CD4-positive, alpha-beta T cell treated with Interleukin-15 for 1 hour (primary cell): ENCODE measurements around the gene TMEM37.

Experiments
- DNase-seq: peaks from one replicate; pipeline ENCODE4 v3.0.0-alpha.2; 2020

TMEM37 gene

DNA sequence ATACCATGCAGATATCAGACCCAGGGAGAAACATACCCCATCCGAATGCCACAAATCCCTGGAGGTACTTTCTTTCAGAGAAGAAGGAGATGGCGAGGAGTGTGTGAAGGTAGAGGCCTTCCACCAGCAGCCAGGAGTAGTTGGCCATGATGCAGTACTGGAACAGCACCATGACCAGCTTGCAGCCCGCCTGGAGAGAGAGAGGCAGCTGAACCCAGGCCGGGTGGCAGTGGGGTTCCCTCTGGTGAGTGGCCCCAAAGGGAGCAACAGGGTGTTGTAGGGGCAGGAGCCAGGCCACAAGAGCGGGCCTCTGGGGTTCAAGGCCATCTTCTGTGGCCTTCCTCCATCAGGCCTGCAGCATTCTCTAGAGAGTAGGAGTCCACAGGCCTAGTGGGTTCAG is 30.2 kb downstream of the TMEM37 start:
- DNase-seq = no peak

DNA sequence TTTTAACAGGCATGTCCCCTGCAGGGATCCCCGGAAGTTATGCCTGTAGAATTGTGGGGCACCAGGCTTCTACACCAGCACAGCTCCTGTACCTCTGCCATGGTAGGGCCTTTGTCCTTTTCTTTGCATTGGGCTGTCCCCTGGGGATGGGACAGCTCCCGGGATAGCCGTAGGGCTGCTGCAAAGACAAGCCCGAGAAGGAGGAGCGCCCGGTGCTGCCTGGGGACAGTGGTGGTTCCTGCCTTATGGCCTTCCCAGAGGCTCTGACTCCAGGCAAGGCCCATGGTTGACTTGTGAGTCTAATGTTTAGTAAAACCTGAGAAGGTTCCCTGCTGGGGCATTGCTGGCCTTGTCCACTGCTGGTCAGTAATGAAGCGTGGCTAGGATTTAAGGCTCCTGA is 30.9 kb downstream of the TMEM37 start:
- no peak for DNase-seq

DNA sequence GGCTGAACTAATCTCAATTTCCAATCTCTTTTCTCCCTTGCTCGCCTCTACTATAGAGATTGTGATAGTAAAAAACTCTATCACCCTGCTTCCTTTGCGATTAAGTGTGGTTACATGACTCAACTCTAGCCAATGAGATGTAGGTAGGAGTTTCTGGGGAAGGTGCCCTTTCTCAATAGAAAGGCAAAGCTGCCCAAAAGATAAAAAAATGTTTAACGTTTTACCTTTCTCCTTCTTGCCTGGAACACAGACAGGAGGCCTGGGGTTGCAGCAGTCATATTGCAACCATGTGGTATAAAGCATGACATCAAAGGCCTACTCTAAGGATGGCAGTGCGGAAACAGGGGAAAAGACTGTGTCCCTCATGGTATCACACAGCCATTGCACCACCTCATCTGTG is 31.5 kb downstream of the TMEM37 start:
- DNase-seq = no peak

DNA sequence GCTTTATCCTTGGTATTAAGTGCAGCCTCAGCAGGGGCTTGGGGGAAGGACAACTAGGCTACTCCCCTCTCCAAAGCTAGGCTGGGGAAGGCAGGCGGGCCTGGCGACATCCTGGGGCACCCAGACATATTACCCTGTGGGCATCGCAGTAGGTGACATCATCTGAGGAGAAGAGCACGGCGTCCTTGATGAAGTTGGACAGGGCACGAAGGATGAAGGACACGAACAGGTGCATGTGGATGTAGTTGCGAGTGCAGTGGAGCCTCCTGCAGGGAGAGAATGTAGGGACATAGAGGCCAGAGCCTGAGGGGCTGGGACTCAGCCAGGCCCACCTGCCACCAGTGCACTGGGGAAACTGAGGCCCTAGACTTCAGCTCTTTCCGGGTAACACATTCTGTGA is 32.3 kb downstream of the TMEM37 start:
- no peak for DNase-seq

DNA sequence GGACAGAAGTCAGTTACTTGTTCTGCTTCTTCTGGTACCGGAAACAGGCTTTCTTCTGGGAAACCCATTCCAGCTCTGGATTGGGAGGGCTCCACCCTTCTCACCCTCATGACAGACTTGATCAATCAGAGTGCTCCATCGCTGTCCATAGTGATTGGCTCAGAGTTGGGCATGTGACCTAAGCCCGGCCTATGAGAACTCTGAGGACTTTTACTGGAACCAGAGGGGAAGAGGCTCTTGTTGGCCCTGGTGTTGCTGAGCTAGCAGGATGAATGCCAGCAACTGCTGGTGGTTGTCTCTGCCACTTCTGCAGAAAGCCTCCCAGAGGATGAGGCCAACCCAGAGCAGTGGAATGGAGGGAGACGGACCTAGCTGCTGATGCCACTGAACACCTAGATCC is 33.3 kb downstream of the TMEM37 start:
- no peak for DNase-seq

- DNase-seq = no peak
Measured at GRCh38 chr2:119465687-119466086, 34.0 kb downstream of the TMEM37 start.

GRCh38 chr2:119466373-119466772 is 34.7 kb downstream of the TMEM37 start:
- no peak for DNase-seq

DNA sequence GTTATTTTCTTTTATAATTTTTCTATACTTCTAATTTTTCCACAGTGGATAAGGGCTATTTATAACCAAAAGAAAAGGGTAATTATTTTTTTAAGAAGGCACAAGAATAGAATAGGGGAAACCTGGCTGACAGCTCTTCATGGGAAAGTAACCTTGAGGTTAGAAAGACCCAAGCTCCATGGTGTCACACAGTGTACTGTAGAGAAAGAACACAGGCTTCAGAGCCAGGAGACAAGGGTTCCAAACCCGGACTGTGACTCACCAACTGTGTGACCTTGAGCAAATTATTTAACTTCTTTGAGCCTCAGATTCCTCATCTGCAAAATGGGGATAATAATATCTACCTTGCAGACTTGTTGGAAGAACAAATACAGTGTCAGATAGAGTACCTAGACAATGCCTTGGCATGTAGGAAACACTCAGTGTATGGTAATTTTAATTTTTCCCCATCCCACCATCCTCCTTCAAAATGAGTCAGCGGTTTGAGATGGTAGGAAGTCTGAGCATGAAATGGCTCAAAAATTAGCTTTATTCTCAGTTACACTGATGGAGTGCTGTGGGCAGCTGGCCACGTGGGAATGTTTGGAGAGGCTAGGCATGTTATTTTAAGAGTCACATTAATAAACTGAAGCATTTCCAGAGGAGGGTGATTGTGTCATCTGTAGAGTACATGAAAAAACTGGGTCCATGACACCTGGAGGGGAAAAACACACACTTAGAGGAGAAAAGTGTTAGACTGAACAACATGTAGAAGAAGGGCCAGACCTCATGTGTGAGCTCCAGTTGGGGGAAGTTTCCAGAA is 36.7 kb downstream of the TMEM37 start:
- DNase-seq = no peak

GRCh38 chr2:119469131-119469530 is 37.5 kb downstream of the TMEM37 start:
- DNase-seq = no peak

DNA sequence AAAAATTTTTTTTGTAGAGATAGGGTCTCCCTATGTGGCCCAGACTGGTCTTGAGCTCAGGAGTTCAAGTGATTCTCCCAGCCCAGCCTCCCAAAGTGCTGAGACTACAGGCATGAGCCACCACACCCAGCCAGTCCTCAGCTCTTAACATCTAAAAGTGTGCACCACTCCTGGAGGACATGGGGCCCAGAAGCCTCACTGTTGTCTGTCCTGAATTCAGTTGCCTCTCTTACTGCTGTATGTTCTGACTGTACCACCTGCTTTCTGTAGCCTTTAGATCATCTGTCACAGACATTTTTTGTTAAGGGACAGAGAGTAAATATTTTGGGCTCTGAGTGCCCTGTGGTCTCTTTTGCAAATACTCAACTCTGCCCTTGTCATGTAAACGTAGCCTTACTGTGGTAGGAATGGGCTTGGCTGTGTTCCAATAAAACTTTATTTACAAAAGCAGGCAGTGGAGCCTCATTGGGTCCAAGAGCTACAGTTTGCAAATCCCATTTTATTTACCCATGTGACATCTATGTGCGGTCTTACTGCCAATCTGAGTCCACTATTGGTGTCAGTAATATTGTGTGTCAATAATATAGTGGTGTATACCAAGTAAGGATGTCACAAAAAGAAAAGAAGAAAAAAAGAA is 38.1 kb downstream of the TMEM37 start:
- DNase-seq = no peak

- DNase-seq = no peak
Measured at GRCh38 chr2:119472749-119473148, 41.1 kb downstream of the TMEM37 start.

- DNase-seq = no peak
Measured at GRCh38 chr2:119473621-119474370, 42.1 kb downstream of the TMEM37 start.

GRCh38 chr2:119474371-119475224 is 42.9 kb downstream of the TMEM37 start:
- DNase-seq = no peak

GRCh38 chr2:119475225-119475856 is 43.7 kb downstream of the TMEM37 start:
- DNase-seq = no peak

DNA sequence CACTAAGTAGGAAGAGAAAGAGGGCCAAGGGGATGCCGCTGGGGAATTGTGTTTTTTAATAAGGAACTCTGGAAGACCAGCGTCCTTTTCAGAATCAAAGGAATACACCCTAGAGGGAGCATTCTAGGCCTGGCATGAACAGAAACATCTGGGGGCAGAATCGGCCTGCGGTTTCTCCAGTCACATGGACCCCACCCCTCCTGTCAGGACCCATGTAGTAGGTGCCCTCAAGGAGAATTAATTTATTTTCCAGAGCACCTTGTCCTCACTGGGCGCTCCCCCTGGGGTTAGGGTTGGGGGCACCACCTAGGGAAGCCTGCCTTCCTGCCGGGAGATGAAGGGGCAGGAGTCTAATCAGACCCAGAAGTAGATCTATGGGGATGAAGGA is 44.2 kb downstream of the TMEM37 start:
- DNase-seq = no peak

DNA sequence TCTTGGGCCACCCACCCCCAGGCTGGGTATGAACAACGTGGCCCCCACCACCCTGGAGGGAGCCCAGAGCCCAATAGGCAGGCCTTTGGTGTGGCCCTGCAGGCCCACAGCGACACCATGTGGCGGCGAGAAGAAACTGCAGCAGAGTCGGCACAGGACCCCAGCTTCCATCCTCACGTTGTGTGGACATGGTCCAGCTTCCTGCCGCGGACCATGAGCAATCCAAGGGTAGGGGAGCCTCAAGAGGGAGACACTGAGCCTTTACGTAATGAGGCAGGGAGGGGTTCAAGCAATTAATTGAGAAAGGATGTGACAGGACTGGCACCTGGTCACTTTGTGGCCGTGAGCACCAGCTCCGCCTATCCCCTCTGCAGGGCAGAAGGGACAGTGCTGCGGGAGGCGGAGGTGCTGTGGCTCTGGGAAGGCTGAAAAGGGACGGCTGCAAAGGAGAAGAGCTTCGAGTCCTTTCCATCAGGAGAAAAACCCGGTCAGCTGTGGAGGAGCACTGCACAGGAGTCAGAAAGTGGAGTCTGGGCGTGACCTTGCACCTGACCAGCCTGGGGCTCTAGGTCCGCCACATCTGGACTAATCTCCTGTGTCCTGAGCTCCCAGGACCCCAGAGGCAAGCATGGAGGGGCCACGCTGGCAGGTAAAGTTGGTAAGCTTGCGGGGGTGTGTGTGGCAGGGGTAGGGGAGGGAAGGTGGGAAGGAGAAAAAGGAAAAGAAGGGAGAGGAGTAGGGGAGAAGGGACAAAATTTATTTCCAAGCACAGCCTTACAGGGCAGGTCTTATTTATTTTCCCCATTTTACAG is 44.9 kb downstream of the TMEM37 start:
- DNase-seq = no peak

DNA sequence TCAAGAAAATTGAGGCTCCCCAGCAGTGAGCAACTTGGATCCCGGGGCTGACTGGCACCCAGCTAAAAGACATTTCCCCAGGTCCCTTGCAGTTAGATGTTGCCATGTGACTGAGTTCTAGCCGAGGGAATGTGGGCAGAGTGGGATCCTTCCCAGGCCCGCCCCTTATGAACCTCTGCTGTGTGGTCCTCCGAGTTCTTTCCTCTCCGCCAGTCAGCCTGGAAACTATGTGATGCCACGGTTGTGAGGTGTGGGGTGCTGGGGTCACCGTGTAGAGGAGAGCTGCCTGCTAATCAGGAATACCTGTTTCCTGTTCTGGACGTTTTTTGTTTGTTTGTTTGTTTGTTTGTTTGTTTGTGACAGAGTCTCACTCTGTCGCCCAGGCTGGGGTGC is 45.5 kb downstream of the TMEM37 start:
- no peak for DNase-seq

DNA sequence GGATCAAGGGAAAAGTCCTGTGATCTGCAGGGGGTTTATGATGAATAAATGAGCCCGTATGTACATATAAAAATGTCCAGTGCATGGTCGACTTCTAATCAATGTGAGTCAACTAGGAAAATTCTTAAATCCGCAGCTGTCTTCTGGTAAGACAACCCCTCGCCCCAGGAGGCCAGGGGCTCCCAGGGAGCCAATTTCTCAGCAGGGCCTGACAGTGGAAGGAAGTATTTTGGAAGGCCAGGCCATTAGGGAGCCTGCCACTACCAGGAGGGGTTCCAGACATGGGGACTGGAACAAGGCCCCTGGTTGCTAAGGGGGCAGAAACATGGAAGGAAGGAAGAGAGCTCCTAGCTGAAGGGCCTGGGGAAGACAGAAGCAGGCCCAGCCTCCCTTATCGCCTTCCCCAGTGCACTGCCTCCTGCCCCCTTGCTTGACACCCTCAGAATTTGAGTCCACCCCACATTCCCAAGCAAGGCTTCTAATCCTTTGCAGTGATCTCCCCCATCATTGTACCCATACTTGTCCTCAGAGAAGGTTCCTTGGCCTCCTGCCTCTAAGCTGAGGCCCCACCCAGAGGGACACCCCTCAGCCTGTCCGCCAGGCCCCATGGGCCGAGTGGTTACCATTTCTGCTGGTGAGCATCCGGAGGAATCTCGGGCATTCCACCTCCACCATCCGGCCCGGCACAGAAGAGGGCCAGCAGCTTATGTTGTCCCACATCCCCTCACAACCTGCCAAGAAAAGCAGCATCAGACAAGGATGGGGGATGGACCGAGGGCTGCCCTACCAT is 46.7 kb downstream of the TMEM37 start:
- no peak for DNase-seq

GRCh38 chr2:119478978-119479295 is 47.3 kb downstream of the TMEM37 start:
- no peak for DNase-seq

GRCh38 chr2:119480184-119480583 is 48.5 kb downstream of the TMEM37 start:
- no peak for DNase-seq

GRCh38 chr2:119480718-119481142 is 49.1 kb downstream of the TMEM37 start:
- DNase-seq = no peak
